ENCODE results near the gene GALM.
"Not testable (repeated sequence)": the region's sequence is repeated elsewhere in the genome, so short reads cannot be mapped to it uniquely, and the experiment has no call there.

The GALM gene

GRCh38 chr2:38700881-38701458, 35.1 kb downstream of the GALM start:
- Histone ChIP-seq H3K9ac (ENCODE audit: low read length) (no peak overlapping the region), H3K27ac (ENCODE audit: low read length) (no peak overlapping the region), H3K9me3 (ENCODE audit: insufficient read depth, low read length) (no peaks in the 10 kb centered on the region), H3K79me2 (ENCODE audit: low read length) (no peaks in the 10 kb centered on the region), H4K20me1 (ENCODE audit: insufficient read depth, low read length) (no peaks in the 10 kb centered on the region), H3K4me3 (ENCODE audit: low read length) (no peak overlapping the region), H3K27me3 (ENCODE audit: low read depth, low read length) (no peaks in the 10 kb centered on the region), H3K36me3 (replicated peaks; ENCODE audit: low read depth, low read length) (no peaks in the 10 kb centered on the region), H3K4me2 (ENCODE audit: low read length) (no peak overlapping the region), H3K4me1 (ENCODE audit: low read length) (0 out of 2 replicates have a peak, but pooled peaks cover 2% of the 10 kb centered on the region), H2AFZ (ENCODE audit: low read depth, low read length) (no peak overlapping the region)
- TF ChIP-seq, protein P1, sequence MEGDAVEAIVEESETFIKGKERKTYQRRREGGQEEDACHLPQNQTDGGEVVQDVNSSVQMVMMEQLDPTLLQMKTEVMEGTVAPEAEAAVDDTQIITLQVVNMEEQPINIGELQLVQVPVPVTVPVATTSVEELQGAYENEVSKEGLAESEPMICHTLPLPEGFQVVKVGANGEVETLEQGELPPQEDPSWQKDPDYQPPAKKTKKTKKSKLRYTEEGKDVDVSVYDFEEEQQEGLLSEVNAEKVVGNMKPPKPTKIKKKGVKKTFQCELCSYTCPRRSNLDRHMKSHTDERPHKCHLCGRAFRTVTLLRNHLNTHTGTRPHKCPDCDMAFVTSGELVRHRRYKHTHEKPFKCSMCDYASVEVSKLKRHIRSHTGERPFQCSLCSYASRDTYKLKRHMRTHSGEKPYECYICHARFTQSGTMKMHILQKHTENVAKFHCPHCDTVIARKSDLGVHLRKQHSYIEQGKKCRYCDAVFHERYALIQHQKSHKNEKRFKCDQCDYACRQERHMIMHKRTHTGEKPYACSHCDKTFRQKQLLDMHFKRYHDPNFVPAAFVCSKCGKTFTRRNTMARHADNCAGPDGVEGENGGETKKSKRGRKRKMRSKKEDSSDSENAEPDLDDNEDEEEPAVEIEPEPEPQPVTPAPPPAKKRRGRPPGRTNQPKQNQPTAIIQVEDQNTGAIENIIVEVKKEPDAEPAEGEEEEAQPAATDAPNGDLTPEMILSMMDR (IDR thresholded peaks at IDR 0.05; ENCODE audit: low read depth, low read length), result no peak
- no peak for TF ChIP-seq EZH2phosphoT487 (IDR thresholded peaks at IDR 0.05; ENCODE audit: low read depth)

DNA sequence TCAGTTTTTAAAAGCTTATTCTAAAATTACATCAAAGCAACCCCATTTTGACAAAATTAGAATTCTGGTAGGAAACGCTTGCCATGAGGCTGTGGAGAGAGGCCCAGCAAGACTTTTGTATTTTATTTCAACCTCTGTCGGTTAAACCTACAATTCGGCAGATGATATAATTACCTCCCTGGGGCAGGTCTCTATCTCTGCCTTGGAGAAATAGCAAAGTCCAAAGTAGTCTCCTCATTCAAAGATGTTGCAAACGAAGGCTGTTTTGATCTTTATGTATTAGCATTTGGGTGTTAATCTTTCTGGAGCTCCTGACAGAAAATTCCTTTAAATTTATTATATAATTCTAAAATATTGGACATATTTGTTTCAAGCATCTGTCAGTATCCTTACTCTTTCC, 35.6 kb downstream of the GALM start:
- Histone ChIP-seq H3K9ac (ENCODE audit: low read length) (no peak overlapping the region), H2AFZ (ENCODE audit: low read depth, low read length) (no peak overlapping the region), H3K36me3 (replicated peaks; ENCODE audit: low read depth, low read length) (no peaks in the 10 kb centered on the region), H3K27ac (ENCODE audit: low read length) (no peak overlapping the region), H3K4me1 (ENCODE audit: low read length) (0 out of 2 replicates have a peak, but pooled peaks cover 2% of the 10 kb centered on the region), H3K4me2 (ENCODE audit: low read length) (no peak overlapping the region), H3K27me3 (ENCODE audit: low read depth, low read length) (no peaks in the 10 kb centered on the region), H4K20me1 (ENCODE audit: insufficient read depth, low read length) (no peaks in the 10 kb centered on the region), H3K9me3 (ENCODE audit: insufficient read depth, low read length) (no peaks in the 10 kb centered on the region), H3K4me3 (ENCODE audit: low read length) (no peak overlapping the region), H3K79me2 (ENCODE audit: low read length) (no peaks in the 10 kb centered on the region)
- no peak for TF ChIP-seq EZH2phosphoT487 (IDR thresholded peaks at IDR 0.05; ENCODE audit: low read depth)
- TF ChIP-seq, protein P1 (IDR thresholded peaks at IDR 0.05; ENCODE audit: low read depth, low read length), result no peak

DNA sequence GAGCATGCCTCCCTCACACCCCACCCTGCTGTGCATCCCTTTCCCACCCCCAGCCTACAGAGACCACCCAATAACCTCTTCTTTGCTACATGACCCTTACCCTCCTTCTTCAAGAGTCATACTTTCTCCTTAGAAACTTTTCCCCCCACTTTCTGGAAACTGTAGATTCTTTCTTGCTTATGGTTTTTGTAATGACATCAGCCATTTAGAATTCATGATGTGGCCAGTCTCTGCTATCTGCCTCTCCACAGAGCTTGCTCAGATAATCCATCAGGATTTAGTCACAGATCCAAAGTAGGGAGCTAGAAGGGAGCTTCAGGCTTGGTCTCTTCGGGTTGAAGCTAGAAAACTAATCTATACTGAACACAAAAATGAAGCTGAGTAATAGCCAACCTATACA, 36.5 kb downstream of the GALM start:
- Histone ChIP-seq H3K9me3 (ENCODE audit: insufficient read depth, low read length) (no peaks in the 10 kb centered on the region), H3K27me3 (ENCODE audit: low read depth, low read length) (no peaks in the 10 kb centered on the region), H3K4me3 (ENCODE audit: low read length) (no peak overlapping the region), H4K20me1 (ENCODE audit: insufficient read depth, low read length) (no peaks in the 10 kb centered on the region), H3K79me2 (ENCODE audit: low read length) (no peaks in the 10 kb centered on the region), H3K36me3 (replicated peaks; ENCODE audit: low read depth, low read length) (no peaks in the 10 kb centered on the region), H2AFZ (ENCODE audit: low read depth, low read length) (no peak overlapping the region), H3K9ac (ENCODE audit: low read length) (no peak overlapping the region), H3K27ac (ENCODE audit: low read length) (no peak overlapping the region), H3K4me2 (ENCODE audit: low read length) (no peak overlapping the region), H3K4me1 (ENCODE audit: low read length) (0 out of 2 replicates have a peak, but pooled peaks cover 2% of the 10 kb centered on the region)
- no peak for TF ChIP-seq EZH2phosphoT487 (IDR thresholded peaks at IDR 0.05; ENCODE audit: low read depth)

DNA sequence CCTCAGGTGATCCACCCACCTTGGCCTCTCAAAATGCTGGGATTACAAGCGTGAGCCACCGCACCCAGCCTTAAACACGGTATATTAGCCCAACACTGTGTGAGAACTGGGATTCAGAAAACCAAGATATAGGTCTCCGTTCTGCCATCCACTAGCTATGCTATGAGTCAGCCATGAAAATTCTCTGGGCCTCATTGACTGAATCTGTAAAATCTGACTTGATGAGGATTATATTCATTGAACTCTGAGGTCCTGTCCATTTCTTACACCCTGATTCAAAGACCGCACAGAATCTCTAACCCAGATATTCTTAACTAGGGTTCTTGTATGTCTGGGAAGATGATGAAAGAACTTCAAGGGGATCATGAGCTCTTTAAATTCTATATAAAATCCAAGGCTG, 37.4 kb downstream of the GALM start:
- not testable (repeated sequence) for H3K4me2 ChIP-seq (ENCODE audit: low read length); H3K36me3 ChIP-seq (replicated peaks; ENCODE audit: low read depth, low read length); H3K27ac ChIP-seq (ENCODE audit: low read length); H3K9me3 ChIP-seq (ENCODE audit: insufficient read depth, low read length); H3K9ac ChIP-seq (ENCODE audit: low read length); H3K4me3 ChIP-seq (ENCODE audit: low read length); H3K4me1 ChIP-seq (ENCODE audit: low read length); H2AFZ ChIP-seq (ENCODE audit: low read depth, low read length); H3K27me3 ChIP-seq (ENCODE audit: low read depth, low read length); H4K20me1 ChIP-seq (ENCODE audit: insufficient read depth, low read length); H3K79me2 ChIP-seq (ENCODE audit: low read length)

GRCh38 chr2:38704664-38705063, 38.8 kb downstream of the GALM start:
- no peaks in the 10 kb centered on the region for H4K20me1 ChIP-seq (ENCODE audit: insufficient read depth, low read length)
- TF ChIP-seq, protein P1 (IDR thresholded peaks at IDR 0.05; ENCODE audit: low read depth, low read length), result no peak
- TF ChIP-seq EZH2phosphoT487 (IDR thresholded peaks at IDR 0.05; ENCODE audit: low read depth), result no peak
- no peak overlapping the region for H3K27ac ChIP-seq (ENCODE audit: low read length)
- no peak overlapping the region for H3K4me3 ChIP-seq (ENCODE audit: low read length)
- no peaks in the 10 kb centered on the region for H3K36me3 ChIP-seq (replicated peaks; ENCODE audit: low read depth, low read length)
- H3K4me2 ChIP-seq (ENCODE audit: low read length), result no peak overlapping the region
- H2AFZ ChIP-seq (ENCODE audit: low read depth, low read length), result no peak overlapping the region
- peaks cover 10% of the 10 kb centered on the region for H3K4me1 ChIP-seq (ENCODE audit: low read length)
- H3K79me2 ChIP-seq (ENCODE audit: low read length), result no peaks in the 10 kb centered on the region
- no peaks in the 10 kb centered on the region for H3K9me3 ChIP-seq (ENCODE audit: insufficient read depth, low read length)
- H3K27me3 ChIP-seq (ENCODE audit: low read depth, low read length), result no peaks in the 10 kb centered on the region
- H3K9ac ChIP-seq (ENCODE audit: low read length), result no peak overlapping the region

Measured in OCI-LY3 (cell line).